ENCODE results near the gene ZFYVE19.
"Not testable (repeated sequence)": the region's sequence is repeated elsewhere in the genome, so short reads cannot be mapped to it uniquely, and the experiment has no call there.

The ZFYVE19 gene

DNA sequence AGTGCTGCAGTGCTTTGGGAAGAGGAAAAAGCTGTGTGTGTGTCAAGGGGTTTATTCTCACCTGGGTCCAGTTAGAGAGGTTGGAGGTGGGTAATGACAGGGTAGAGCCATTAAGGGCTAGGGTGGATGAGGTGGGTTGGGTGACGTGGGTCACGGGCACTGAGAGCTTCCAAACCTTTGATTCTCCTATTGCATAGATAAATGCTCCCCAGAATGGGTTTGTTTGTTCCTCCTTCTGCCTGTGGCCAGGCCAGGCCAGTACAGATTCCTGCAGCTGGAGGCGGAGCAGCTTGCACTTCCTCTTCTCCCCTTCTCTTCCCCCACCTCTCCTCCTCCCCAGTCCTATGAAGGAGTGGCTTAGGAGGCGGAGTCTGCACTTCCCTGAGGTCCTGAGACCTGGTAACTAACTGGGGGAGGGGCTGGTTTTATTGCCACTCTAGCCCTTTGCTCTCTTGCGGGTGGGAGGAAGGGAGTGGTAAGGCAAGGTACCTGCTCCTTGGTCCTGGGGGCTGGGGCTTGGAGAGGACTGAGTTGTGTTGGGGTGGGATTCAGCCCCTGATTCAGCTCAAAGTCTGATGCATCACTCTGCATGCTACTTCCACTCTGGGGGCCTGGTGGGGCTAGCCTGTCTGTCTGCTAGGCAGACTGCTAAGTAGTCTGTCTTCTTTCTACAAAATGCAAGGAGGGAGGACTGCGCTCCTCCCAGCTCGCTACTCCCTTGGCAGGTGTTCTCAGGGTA is 40.5 kb downstream of the ZFYVE19 start:
- peak; percentile 51 to 64 for DNase-seq

DNA sequence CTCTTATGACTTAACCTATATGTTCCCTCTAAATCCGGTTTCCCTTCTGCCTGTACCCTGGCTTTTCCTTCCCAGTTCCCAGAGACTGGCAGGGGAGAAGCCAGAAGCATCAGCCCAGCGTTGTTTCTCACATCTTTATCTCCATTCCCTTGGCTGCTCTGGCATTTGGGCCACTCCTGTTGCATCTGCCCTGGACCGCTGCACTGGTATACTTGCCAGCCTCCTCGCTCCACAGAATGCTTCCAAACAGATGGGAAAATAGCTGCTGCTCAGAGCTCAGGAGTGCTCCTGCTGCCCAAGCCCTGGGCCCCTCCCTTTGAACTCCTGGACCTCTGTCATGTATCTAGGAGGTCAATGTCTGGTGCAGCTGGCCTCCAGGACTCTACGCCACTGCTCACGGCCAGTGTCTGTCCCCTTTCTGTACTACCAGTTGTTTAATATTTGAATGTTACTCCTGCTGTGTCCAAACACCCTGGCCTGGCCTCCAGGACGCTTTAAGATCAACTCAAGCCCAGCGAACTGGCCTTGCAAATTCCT is 43.8 kb downstream of the ZFYVE19 start:
- no peak for DNase-seq

- DNase-seq = no peak
These were observed 45.6 kb downstream of the ZFYVE19 start for GRCh38 chr15:40852529-40852928.

DNA sequence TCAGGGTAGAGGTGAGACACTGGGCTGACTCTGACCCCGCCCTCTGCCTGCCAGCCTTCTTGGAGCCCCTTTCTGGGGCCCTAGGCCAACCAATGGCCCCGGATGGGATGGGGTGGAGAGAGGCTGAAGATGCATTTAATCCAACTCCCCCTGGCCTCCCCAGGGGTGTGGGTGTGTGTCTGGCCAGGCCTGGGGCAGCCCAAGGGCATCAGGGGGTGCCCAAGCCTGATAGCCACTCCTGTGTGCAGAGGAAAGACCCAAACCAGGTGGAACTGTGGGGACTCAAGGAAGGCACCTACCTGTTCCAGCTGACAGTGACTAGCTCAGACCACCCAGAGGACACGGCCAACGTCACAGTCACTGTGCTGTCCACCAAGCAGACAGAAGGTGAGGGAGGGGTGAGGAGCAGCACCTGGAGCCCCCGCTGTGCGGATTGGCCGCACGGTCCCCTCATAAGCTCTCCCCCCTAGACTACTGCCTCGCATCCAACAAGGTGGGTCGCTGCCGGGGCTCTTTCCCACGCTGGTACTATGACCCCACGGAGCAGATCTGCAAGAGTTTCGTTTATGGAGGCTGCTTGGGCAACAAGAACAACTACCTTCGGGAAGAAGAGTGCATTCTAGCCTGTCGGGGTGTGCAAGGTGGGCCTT is 46.5 kb downstream of the ZFYVE19 start:
- DNase-seq = no peak

DNA sequence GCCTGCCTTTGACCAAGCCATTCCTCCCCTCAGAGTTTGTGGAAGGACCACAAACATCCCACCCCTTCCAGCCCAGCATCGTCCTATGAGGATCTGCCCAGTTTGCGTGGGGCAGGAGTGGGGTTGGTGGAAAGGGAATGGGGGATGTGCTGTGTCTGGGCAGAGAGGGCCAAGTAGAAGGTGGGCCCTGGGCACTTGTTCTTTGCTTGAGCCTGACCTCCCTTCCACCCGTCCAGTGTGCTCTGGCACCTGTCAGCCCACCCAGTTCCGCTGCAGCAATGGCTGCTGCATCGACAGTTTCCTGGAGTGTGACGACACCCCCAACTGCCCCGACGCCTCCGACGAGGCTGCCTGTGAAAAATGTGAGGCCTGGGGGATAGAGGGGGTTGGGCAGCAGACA is 47.3 kb downstream of the ZFYVE19 start:
- DNase-seq = no peak

GRCh38 chr15:40855706-40856234 is 48.9 kb downstream of the ZFYVE19 start:
- DNase-seq = no peak

DNA sequence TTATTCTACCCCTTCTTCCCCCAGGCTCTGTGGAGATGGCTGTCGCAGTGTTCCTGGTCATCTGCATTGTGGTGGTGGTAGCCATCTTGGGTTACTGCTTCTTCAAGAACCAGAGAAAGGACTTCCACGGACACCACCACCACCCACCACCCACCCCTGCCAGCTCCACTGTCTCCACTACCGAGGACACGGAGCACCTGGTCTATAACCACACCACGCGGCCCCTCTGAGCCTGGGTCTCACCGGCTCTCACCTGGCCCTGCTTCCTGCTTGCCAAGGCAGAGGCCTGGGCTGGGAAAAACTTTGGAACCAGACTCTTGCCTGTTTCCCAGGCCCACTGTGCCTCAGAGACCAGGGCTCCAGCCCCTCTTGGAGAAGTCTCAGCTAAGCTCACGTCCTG is 49.9 kb downstream of the ZFYVE19 start:
- DNase-seq = no peak

GRCh38 chr15:40857601-40858341 is 50.9 kb downstream of the ZFYVE19 start:
- DNase-seq = peak; percentile 69 to 72

- DNase-seq = no peak
These were observed 51.8 kb downstream of the ZFYVE19 start for GRCh38 chr15:40858706-40859105.

- DNase-seq = peak; percentile 72 to 75
These were observed 52.4 kb downstream of the ZFYVE19 start for GRCh38 chr15:40859206-40859851.

- DNase-seq = not testable (repeated sequence)
These were observed 54.3 kb downstream of the ZFYVE19 start for GRCh38 chr15:40861147-40861546.

GRCh38 chr15:40863660-40864270 is 56.9 kb downstream of the ZFYVE19 start:
- DNase-seq = no peak
